ENCODE results near the gene PARD3. TPM values are rescaled to one million over a fixed set of nuclear protein-coding genes. Genes with fewer than 3 reads are reported as not detected.

PARD3 gene
- total and polyA plus RNA-seq, 2 experiments from 2014 or later, result 47.2 to 59.7 TPM

GRCh38 chr10:34465678-34466077 is 349.4 kb downstream of the PARD3 start:
- H4K20me1 ChIP-seq (ENCODE audit: insufficient read depth, poor library complexity, severe bottlenecking), result peaks cover 4% of the 10 kb centered on the region
- no peak overlapping the region for H3K27ac ChIP-seq
- H3K4me2 ChIP-seq, result no peak overlapping the region
- H3K9me3 ChIP-seq (ENCODE audit: low read depth), result no peaks in the 10 kb centered on the region
- TF ChIP-seq EZH2 (IDR thresholded peaks at IDR 0.05; ENCODE audit: borderline replicate concordance), result no peak
- no peak for TF ChIP-seq EZH2phosphoT487 (IDR thresholded peaks at IDR 0.05; ENCODE audit: low read depth, severe bottlenecking, unreplicated experiment)
- TF ChIP-seq, protein P1, sequence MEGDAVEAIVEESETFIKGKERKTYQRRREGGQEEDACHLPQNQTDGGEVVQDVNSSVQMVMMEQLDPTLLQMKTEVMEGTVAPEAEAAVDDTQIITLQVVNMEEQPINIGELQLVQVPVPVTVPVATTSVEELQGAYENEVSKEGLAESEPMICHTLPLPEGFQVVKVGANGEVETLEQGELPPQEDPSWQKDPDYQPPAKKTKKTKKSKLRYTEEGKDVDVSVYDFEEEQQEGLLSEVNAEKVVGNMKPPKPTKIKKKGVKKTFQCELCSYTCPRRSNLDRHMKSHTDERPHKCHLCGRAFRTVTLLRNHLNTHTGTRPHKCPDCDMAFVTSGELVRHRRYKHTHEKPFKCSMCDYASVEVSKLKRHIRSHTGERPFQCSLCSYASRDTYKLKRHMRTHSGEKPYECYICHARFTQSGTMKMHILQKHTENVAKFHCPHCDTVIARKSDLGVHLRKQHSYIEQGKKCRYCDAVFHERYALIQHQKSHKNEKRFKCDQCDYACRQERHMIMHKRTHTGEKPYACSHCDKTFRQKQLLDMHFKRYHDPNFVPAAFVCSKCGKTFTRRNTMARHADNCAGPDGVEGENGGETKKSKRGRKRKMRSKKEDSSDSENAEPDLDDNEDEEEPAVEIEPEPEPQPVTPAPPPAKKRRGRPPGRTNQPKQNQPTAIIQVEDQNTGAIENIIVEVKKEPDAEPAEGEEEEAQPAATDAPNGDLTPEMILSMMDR (IDR thresholded peaks at IDR 0.05; ENCODE audit: poor library complexity), result no peak
- no peak overlapping the region for H3K4me3 ChIP-seq
- no peaks in the 10 kb centered on the region for H3K27me3 ChIP-seq
- H3K4me1 ChIP-seq (ENCODE audit: insufficient read depth), result no peaks in the 10 kb centered on the region
- H2AFZ ChIP-seq, result no peak overlapping the region
- H3K9me2 ChIP-seq (replicated peaks; ENCODE audit: insufficient read depth), result no peaks in the 10 kb centered on the region
- WGBS (ENCODE audit: low lambda C conversion rate, missing lambda C conversion rate), result 92% methylated on average over 3 of the region's 3 CpGs
- no peaks in the 10 kb centered on the region for H3K36me3 ChIP-seq (replicated peaks; ENCODE audit: insufficient read depth, low read depth)
- H3K79me2 ChIP-seq, result peaks cover 12% of the 10 kb centered on the region
- DNase-seq (ENCODE audit: low spot score), result no peak

DNA sequence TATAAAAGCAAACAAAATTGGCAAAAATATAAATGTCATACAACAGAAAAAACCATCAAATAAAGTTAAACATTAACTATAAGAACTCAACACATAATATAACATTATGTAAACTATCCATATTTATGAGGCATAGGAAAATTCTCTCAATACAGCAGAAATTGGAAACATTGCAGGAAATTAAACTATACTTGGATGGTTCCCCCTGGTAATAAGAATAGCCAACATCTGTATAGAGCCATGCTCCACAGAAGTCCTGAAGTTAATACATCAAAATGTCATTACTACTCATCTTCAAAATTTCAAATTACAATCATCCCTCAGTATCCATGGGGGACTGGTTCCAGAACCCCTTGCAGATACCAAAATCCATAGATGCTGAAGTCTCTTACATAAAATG is 350.5 kb downstream of the PARD3 start:
- Histone ChIP-seq H3K9me3 (ENCODE audit: low read depth) (no peaks in the 10 kb centered on the region), H3K27ac (no peak overlapping the region), H4K20me1 (ENCODE audit: insufficient read depth, poor library complexity, severe bottlenecking) (peaks cover 4% of the 10 kb centered on the region), H3K4me3 (no peak overlapping the region), H3K4me1 (ENCODE audit: insufficient read depth) (no peaks in the 10 kb centered on the region), H3K27me3 (no peaks in the 10 kb centered on the region), H3K36me3 (replicated peaks; ENCODE audit: insufficient read depth, low read depth) (no peaks in the 10 kb centered on the region), H3K79me2 (peaks cover 12% of the 10 kb centered on the region), H3K4me2 (no peak overlapping the region), H3K9me2 (replicated peaks; ENCODE audit: insufficient read depth) (no peaks in the 10 kb centered on the region), H2AFZ (no peak overlapping the region)
- TF ChIP-seq, protein P1 (IDR thresholded peaks at IDR 0.05; ENCODE audit: poor library complexity), result no peak
- TF ChIP-seq EZH2 (IDR thresholded peaks at IDR 0.05; ENCODE audit: borderline replicate concordance) (no peak), EZH2phosphoT487 (IDR thresholded peaks at IDR 0.05; ENCODE audit: low read depth, severe bottlenecking, unreplicated experiment) (no peak)
- no peak for DNase-seq (ENCODE audit: low spot score)

GRCh38 chr10:34464000-34464399 is 351.1 kb downstream of the PARD3 start:
- Histone ChIP-seq H3K79me2 (peaks cover 12% of the 10 kb centered on the region), H3K9me2 (replicated peaks; ENCODE audit: insufficient read depth) (no peaks in the 10 kb centered on the region), H3K4me2 (no peak overlapping the region), H2AFZ (no peak overlapping the region), H3K9me3 (ENCODE audit: low read depth) (no peaks in the 10 kb centered on the region), H3K4me1 (ENCODE audit: insufficient read depth) (no peaks in the 10 kb centered on the region), H3K27me3 (no peaks in the 10 kb centered on the region), H4K20me1 (ENCODE audit: insufficient read depth, poor library complexity, severe bottlenecking) (peaks cover 4% of the 10 kb centered on the region), H3K27ac (no peak overlapping the region), H3K36me3 (replicated peaks; ENCODE audit: insufficient read depth, low read depth) (no peaks in the 10 kb centered on the region), H3K4me3 (no peak overlapping the region)
- TF ChIP-seq EZH2 (IDR thresholded peaks at IDR 0.05; ENCODE audit: borderline replicate concordance), result no peak
- TF ChIP-seq, protein P1 (IDR thresholded peaks at IDR 0.05; ENCODE audit: poor library complexity), result no peak
- TF ChIP-seq EZH2phosphoT487 (IDR thresholded peaks at IDR 0.05; ENCODE audit: low read depth, severe bottlenecking, unreplicated experiment), result no peak
- 95% methylated on average over 3 of the region's 3 CpGs for WGBS (ENCODE audit: low lambda C conversion rate, missing lambda C conversion rate)
- no peak for DNase-seq (ENCODE audit: low spot score)

DNA sequence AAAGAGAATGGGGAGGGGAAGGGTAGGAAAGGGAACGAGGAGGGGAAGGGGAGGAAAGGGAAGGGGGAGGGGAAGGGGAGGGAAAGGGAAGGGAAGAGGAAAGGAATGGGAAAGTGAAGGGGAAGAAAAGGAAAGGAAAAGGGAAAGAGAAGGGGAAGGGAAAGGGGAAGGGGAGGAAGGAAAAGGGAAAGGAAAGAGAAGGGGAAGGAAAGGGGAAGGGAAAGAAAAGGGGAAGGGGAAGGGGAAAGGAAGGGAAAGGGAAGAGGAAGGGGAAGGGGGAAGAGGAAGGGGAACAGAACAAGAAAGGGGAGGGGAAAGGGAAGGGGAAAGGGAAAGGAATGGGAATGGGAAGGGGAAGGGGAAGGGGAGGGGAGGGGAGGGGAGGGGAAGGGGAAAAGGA is 352.1 kb downstream of the PARD3 start:
- H2AFZ ChIP-seq, result no peak overlapping the region
- H3K4me2 ChIP-seq, result no peak overlapping the region
- H3K4me1 ChIP-seq (ENCODE audit: insufficient read depth), result no peaks in the 10 kb centered on the region
- DNase-seq (ENCODE audit: low spot score), result no peak
- no peaks in the 10 kb centered on the region for H3K36me3 ChIP-seq (replicated peaks; ENCODE audit: insufficient read depth, low read depth)
- TF ChIP-seq EZH2phosphoT487 (IDR thresholded peaks at IDR 0.05; ENCODE audit: low read depth, severe bottlenecking, unreplicated experiment) (no peak), EZH2 (IDR thresholded peaks at IDR 0.05; ENCODE audit: borderline replicate concordance) (no peak)
- TF ChIP-seq, protein P1 (IDR thresholded peaks at IDR 0.05; ENCODE audit: poor library complexity), result no peak
- H3K4me3 ChIP-seq, result no peak overlapping the region
- H3K27ac ChIP-seq, result no peak overlapping the region
- H3K9me2 ChIP-seq (replicated peaks; ENCODE audit: insufficient read depth), result no peaks in the 10 kb centered on the region
- H3K79me2 ChIP-seq, result peaks cover 12% of the 10 kb centered on the region
- no CpG with 5 or more reads among the region's 1 CpG for WGBS (ENCODE audit: low lambda C conversion rate, missing lambda C conversion rate)
- peaks cover 4% of the 10 kb centered on the region for H4K20me1 ChIP-seq (ENCODE audit: insufficient read depth, poor library complexity, severe bottlenecking)
- H3K9me3 ChIP-seq (ENCODE audit: low read depth), result no peaks in the 10 kb centered on the region
- H3K27me3 ChIP-seq, result no peaks in the 10 kb centered on the region
